Muscle layer of colon (tissue), 2 donors: ENCODE data around the gene R3HCC1L.

Experiments
- H3K27ac ChIP-seq: one replicate; pipeline ENCODE4 v1.7.0; 2013; ENCODE audit warnings: low read depth, mild to moderate bottlenecking, low read length, moderate library complexity
- H3K27me3 ChIP-seq, 2 donors: one replicate each; pipeline ENCODE4 v1.7.0; 2013; ENCODE audit warnings: low read length in 2 of 2, mild to moderate bottlenecking in 2 of 2; ENCODE audit not compliant: insufficient read depth in 2 of 2, control insufficient read depth in 1 of 2
- H3K36me3 ChIP-seq: one replicate; pipeline ENCODE4 v1.7.0; 2013; ENCODE audit warnings: mild to moderate bottlenecking, low read length; ENCODE audit not compliant: insufficient read depth
- H3K4me1 ChIP-seq: one replicate; pipeline ENCODE4 v1.7.0; 2013; ENCODE audit warnings: mild to moderate bottlenecking, low read length; ENCODE audit not compliant: insufficient read depth
- H3K4me3 ChIP-seq, 2 donors: one replicate each; pipeline ENCODE4 v1.7.0; 2013; ENCODE audit warnings: low read length in 2 of 2, low read depth in 1 of 2, mild to moderate bottlenecking in 1 of 2, moderate library complexity in 1 of 2
- H3K9ac ChIP-seq: one replicate; pipeline ENCODE4 v1.7.0; 2013; ENCODE audit warnings: low read length
- H3K9me3 ChIP-seq: one replicate; pipeline ENCODE4 v1.7.0; 2013; ENCODE audit warnings: mild to moderate bottlenecking, low read length
- donor health status: abdominal sarcoma.
- donor health status: Adenocarcinoma of cecum.

R3HCC1L gene

DNA sequence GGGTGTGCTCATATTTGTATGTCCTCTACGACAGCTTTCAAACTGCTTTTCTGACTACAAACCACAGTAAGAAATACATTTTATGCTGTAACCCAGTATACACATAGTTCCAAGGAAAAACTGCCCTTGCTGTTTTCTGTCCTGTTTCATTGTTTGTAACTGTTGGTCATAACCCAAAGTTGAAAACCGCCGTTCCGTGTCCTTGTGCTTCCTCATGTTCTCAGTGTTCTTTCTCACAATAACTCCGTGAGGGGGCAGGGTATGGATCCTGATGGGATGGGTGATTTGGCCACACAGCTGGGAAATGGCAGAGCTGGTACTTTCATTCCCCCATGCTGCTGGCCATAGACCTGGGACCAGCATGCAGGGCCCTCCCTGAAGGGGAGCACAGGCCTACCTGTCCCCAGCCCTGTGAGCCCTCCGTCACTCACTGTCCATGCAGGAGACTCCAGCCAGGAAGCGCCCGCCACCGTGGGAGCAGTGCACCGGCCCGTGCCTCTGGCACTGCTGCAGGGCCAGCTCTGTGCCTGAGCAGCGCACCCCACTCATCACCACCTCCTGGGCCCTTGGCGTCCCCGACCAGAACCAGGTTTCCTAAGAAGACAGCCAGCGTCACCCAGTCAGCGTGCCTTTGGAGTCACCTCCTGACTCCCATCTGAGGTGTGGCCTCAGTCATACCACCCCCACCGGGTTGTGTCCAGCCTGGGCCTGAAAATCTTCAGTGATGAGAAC, 120.9 kb downstream of the R3HCC1L start:
- no peak overlapping the region for H3K4me3 ChIP-seq
- H3K9ac ChIP-seq, result no peak overlapping the region
- no peaks in the 10 kb centered on the region for H3K9me3 ChIP-seq
- no peak overlapping the region for H3K27ac ChIP-seq
- H3K4me1 ChIP-seq, result no peaks in the 10 kb centered on the region
- H3K36me3 ChIP-seq, result peaks cover 31% of the 10 kb centered on the region
- no peaks in the 10 kb centered on the region for H3K27me3 ChIP-seq

GRCh38 chr10:98256692-98257091, 122.2 kb downstream of the R3HCC1L start:
- Histone ChIP-seq H3K4me3 (no peak overlapping the region), H3K27me3 (no peaks in the 10 kb centered on the region), H3K36me3 (peaks cover 18% of the 10 kb centered on the region), H3K27ac (no peak overlapping the region), H3K9me3 (no peaks in the 10 kb centered on the region), H3K9ac (no peak overlapping the region), H3K4me1 (no peaks in the 10 kb centered on the region)

DNA sequence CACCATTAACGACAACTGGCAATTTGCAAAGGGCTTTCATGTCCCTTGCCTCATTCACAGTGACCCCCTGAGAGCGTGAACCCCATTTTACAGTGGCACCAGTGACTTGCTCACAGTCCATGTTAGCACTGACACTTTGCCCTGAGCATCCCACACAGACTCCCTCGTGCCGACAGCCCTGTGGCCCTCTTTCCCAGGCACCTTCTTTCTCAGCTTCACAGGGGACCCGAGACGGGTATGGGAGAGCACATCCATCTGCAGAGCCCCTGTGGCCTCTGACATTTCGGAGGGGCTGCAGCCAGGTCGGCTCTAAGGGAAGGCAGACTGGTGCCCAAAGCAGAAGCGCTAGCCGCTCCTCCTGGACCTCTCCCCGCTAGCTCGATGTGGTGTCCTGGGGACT, 122.7 kb downstream of the R3HCC1L start:
- H3K36me3 ChIP-seq, result peaks cover 12% of the 10 kb centered on the region

GRCh38 chr10:98257961-98258360, 123.5 kb downstream of the R3HCC1L start:
- Histone ChIP-seq H3K4me1 (no peaks in the 10 kb centered on the region), H3K36me3 (peaks cover 5% of the 10 kb centered on the region), H3K4me3 (no peak overlapping the region), H3K9me3 (no peaks in the 10 kb centered on the region), H3K27ac (no peak overlapping the region), H3K9ac (no peak overlapping the region), H3K27me3 (no peaks in the 10 kb centered on the region)

More for the DNA sequence above, 122.7 kb downstream of the R3HCC1L start:
- Histone ChIP-seq H3K4me1 (no peaks in the 10 kb centered on the region), H3K9ac (no peak overlapping the region), H3K9me3 (no peaks in the 10 kb centered on the region), H3K27me3 (no peaks in the 10 kb centered on the region), H3K27ac (no peak overlapping the region), H3K4me3 (no peak overlapping the region)

GRCh38 chr10:98258683-98259454, 124.4 kb downstream of the R3HCC1L start:
- Histone ChIP-seq H3K4me3 (no peak overlapping the region), H3K9me3 (no peaks in the 10 kb centered on the region), H3K27ac (no peak overlapping the region), H3K27me3 (no peaks in the 10 kb centered on the region), H3K36me3 (no peaks in the 10 kb centered on the region), H3K4me1 (no peaks in the 10 kb centered on the region), H3K9ac (no peak overlapping the region)

GRCh38 chr10:98259606-98260315, 125.3 kb downstream of the R3HCC1L start:
- no peaks in the 10 kb centered on the region for H3K9me3 ChIP-seq
- H3K27ac ChIP-seq, result no peak overlapping the region
- H3K4me3 ChIP-seq, result no peak overlapping the region
- H3K27me3 ChIP-seq, result no peaks in the 10 kb centered on the region
- no peaks in the 10 kb centered on the region for H3K36me3 ChIP-seq
- H3K4me1 ChIP-seq, result no peaks in the 10 kb centered on the region
- no peak overlapping the region for H3K9ac ChIP-seq

DNA sequence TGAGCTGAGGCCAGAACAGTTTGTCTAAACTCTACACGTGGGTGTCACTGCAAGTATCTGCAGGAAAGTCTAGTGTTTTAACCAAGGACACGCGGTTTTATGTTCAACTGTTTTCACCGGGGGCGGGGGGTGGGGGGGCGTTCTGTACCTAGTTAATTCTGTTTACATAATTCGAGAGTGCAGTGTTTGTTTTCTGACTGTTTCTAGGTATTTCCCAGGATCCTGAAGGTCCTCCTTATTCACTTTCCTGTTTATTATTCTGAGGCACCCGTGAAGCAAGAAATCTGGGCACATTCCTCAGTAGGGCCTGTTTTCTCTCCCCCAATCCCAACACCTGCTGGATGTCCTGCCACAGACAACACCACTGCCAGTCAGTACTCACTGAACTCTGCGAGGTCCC, 125.9 kb downstream of the R3HCC1L start:
- no peak overlapping the region for H3K4me3 ChIP-seq
- H3K27me3 ChIP-seq, result no peaks in the 10 kb centered on the region
- H3K36me3 ChIP-seq, result no peaks in the 10 kb centered on the region
- no peaks in the 10 kb centered on the region for H3K9me3 ChIP-seq
- H3K27ac ChIP-seq, result no peak overlapping the region
- no peaks in the 10 kb centered on the region for H3K4me1 ChIP-seq
- H3K9ac ChIP-seq, result no peak overlapping the region

DNA sequence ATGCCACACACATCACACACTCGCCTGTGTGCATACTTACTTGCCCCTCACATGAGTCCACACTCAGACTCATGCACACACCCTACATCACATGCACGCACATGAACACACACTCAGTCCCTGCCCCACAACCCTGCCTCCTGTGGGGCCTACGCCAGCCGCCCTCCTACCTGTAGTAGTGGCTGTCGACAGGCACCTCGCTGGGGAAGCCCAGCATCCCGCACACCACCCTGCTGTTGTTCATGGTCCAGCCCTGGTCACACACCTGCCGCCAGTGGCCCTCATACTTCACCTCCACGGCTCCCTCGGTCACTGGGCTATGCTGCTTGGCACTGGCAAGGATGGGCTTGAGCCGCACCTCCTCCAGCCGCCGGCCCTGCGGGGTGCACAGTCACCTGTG, 126.3 kb downstream of the R3HCC1L start:
- Histone ChIP-seq H3K36me3 (no peaks in the 10 kb centered on the region), H3K27me3 (no peaks in the 10 kb centered on the region), H3K4me3 (no peak overlapping the region), H3K27ac (no peak overlapping the region), H3K4me1 (peaks cover under 1% of the 10 kb centered on the region), H3K9ac (no peak overlapping the region), H3K9me3 (no peaks in the 10 kb centered on the region)

- Histone ChIP-seq H3K36me3 (no peaks in the 10 kb centered on the region), H3K9ac (no peak overlapping the region), H3K27ac (no peak overlapping the region), H3K4me3 (no peak overlapping the region), H3K27me3 (no peaks in the 10 kb centered on the region), H3K4me1 (peaks cover 9% of the 10 kb centered on the region), H3K9me3 (no peaks in the 10 kb centered on the region)
Observed at GRCh38 chr10:98261436-98262277, 127.2 kb downstream of the R3HCC1L start.

DNA sequence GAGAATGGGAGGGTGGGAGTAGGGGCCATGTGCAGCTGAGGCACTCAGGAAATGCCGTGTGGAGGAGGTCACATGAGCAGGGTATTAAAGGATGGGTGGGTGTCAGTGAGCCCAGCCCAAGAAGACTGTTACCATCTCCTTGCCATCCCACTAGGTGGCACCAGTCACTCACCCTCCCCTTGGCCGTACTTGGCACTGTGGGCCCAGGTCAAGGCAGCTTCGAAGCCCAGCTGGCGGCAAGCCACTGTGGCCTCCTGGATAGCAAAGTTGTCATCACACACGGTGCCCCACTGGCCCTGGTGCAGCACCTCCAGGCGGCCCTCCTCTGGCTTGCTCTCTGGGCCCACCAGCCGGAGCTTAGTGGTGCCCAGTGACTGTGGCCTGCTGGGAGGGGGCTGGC, 128.1 kb downstream of the R3HCC1L start:
- Histone ChIP-seq H3K9ac (no peak overlapping the region), H3K27ac (no peak overlapping the region), H3K4me1 (peaks cover 17% of the 10 kb centered on the region), H3K27me3 (no peaks in the 10 kb centered on the region), H3K9me3 (no peaks in the 10 kb centered on the region), H3K36me3 (no peaks in the 10 kb centered on the region), H3K4me3 (no peak overlapping the region)

- no peak overlapping the region for H3K27ac ChIP-seq
- no peak overlapping the region for H3K4me3 ChIP-seq
- H3K4me1 ChIP-seq, result peaks cover 19% of the 10 kb centered on the region
- no peak overlapping the region for H3K9ac ChIP-seq
- H3K36me3 ChIP-seq, result no peaks in the 10 kb centered on the region
- no peaks in the 10 kb centered on the region for H3K9me3 ChIP-seq
- no peaks in the 10 kb centered on the region for H3K27me3 ChIP-seq
Observed at GRCh38 chr10:98263088-98263487, 128.6 kb downstream of the R3HCC1L start.
